ENCODE results near the gene BLID. TPM values are rescaled to one million over a fixed set of nuclear protein-coding genes. Genes with fewer than 3 reads are reported as not detected.

Gene BLID
- total RNA-seq, 1 experiment from 2014 or later = 0.41 TPM

DNA sequence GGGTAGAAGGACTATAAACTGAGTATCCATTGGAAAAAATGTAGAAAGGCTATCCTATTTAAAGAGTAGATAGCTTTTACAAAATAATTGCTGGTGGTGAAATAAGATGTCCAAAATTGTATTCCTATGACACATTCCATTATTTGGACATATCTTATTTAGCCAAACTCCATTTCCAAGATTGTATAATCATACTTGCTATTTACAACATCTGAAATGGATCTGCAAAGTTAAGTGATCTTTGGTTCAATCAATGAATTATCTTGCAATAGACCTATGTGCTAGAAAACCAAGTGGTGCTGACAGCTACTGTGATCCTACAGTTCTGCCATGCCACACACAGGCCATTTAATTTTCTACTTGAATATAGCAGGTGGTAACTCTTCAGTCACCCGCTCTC is 11.0 kb upstream of the BLID start:
- no peak overlapping the region for H3K27ac ChIP-seq (ENCODE audit: low read length)
- ATAC-seq = no peak
- TF ChIP-seq, protein P1, sequence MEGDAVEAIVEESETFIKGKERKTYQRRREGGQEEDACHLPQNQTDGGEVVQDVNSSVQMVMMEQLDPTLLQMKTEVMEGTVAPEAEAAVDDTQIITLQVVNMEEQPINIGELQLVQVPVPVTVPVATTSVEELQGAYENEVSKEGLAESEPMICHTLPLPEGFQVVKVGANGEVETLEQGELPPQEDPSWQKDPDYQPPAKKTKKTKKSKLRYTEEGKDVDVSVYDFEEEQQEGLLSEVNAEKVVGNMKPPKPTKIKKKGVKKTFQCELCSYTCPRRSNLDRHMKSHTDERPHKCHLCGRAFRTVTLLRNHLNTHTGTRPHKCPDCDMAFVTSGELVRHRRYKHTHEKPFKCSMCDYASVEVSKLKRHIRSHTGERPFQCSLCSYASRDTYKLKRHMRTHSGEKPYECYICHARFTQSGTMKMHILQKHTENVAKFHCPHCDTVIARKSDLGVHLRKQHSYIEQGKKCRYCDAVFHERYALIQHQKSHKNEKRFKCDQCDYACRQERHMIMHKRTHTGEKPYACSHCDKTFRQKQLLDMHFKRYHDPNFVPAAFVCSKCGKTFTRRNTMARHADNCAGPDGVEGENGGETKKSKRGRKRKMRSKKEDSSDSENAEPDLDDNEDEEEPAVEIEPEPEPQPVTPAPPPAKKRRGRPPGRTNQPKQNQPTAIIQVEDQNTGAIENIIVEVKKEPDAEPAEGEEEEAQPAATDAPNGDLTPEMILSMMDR (IDR thresholded peaks at IDR 0.05) = no peak
- no peak for TF ChIP-seq POLR2AphosphoS5 (IDR thresholded peaks at IDR 0.05; ENCODE audit: low read depth, low read length)
- TF ChIP-seq, protein P2, sequence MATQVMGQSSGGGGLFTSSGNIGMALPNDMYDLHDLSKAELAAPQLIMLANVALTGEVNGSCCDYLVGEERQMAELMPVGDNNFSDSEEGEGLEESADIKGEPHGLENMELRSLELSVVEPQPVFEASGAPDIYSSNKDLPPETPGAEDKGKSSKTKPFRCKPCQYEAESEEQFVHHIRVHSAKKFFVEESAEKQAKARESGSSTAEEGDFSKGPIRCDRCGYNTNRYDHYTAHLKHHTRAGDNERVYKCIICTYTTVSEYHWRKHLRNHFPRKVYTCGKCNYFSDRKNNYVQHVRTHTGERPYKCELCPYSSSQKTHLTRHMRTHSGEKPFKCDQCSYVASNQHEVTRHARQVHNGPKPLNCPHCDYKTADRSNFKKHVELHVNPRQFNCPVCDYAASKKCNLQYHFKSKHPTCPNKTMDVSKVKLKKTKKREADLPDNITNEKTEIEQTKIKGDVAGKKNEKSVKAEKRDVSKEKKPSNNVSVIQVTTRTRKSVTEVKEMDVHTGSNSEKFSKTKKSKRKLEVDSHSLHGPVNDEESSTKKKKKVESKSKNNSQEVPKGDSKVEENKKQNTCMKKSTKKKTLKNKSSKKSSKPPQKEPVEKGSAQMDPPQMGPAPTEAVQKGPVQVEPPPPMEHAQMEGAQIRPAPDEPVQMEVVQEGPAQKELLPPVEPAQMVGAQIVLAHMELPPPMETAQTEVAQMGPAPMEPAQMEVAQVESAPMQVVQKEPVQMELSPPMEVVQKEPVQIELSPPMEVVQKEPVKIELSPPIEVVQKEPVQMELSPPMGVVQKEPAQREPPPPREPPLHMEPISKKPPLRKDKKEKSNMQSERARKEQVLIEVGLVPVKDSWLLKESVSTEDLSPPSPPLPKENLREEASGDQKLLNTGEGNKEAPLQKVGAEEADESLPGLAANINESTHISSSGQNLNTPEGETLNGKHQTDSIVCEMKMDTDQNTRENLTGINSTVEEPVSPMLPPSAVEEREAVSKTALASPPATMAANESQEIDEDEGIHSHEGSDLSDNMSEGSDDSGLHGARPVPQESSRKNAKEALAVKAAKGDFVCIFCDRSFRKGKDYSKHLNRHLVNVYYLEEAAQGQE (IDR thresholded peaks at IDR 0.05; ENCODE audit: insufficient read depth in 1 of 2, low read depth in 2 of 2, low read length in 1 of 2) = no peak
- no peak for TF ChIP-seq SIN3A (IDR thresholded peaks at IDR 0.05; ENCODE audit: borderline replicate concordance, insufficient read depth, low read depth, low read length)
- no peak for TF ChIP-seq TCF7L2 (IDR thresholded peaks at IDR 0.05; ENCODE audit: low read depth, low read length)
- no TSS peak for BruUV-seq (replicated peaks)
- no peaks in the 10 kb centered on the region; the same call in 1 of the 2 replicates for H3K4me1 ChIP-seq (ENCODE audit: control insufficient read depth, insufficient read depth, low read length)
- no peak for DNase-seq (ENCODE audit: low read depth, low spot score)
- ChIA-PET CTCF (no interaction called here), POLR2A (no interaction called here)
- H3K4me3 ChIP-seq (ENCODE audit: low read depth in 2 of 2, low read length in 2 of 2) = no peak overlapping the region
- no peaks in the 10 kb centered on the region for H3K36me3 ChIP-seq (ENCODE audit: control insufficient read depth, insufficient read depth, low read length)
- in situ Hi-C loops (cut with HindIII; ENCODE audit: low pct_unique_long_range_greater_than_20kb, low sequenced_read_pairs) = no loop called here
- no peaks in the 10 kb centered on the region for H3K27me3 ChIP-seq (ENCODE audit: control insufficient read depth, insufficient read depth, low read length)
- H3K9me3 ChIP-seq (ENCODE audit: control insufficient read depth, insufficient read depth, low read depth, low read length) = no peaks in the 10 kb centered on the region
- intact Hi-C loops (cut with micrococcal nuclease; ENCODE audit: unreplicated experiment) = no loop called here

DNA sequence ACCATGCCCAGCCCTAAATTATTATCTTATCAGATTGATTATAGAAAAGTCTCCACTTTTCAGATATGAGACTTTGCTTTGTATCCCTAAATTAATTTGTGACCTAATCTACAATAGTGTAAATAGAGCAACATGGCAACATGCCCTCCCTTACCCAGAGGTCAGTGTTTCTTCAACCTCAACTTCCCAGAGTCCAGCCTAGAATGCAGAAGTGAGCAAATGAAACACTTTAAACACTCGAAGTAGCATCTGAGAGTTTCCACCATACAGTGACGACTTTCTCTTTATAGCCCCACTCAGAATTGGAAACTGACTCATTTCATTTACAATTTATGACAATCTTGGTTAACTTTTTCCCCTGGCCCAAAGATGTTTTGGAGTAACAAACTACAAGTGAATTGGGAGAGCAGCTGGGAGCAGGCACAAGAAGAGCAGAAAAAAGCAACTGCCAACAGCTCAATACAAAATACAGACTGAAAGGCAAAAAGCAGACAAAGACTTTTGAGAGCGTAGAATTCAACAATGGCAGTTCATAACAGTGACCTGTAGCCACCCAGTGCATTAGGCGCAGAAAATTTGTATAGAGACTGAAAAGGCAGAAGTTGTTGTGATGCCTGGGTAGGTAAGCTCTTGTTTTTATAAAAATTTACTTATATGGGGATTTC is 10.1 kb upstream of the BLID start:
- no peak for TF ChIP-seq SIN3A (IDR thresholded peaks at IDR 0.05; ENCODE audit: borderline replicate concordance, insufficient read depth, low read depth, low read length)
- ChIA-PET CTCF (no interaction called here), POLR2A (no interaction called here)
- H3K27ac ChIP-seq (ENCODE audit: low read length) = no peak overlapping the region
- BruUV-seq (replicated peaks) = no TSS peak
- no peaks in the 10 kb centered on the region; the same call in 1 of the 2 replicates for H3K4me1 ChIP-seq (ENCODE audit: control insufficient read depth, insufficient read depth, low read length)
- no peak overlapping the region for H3K4me3 ChIP-seq (ENCODE audit: low read depth in 2 of 2, low read length in 2 of 2)
- ATAC-seq (no peak), DNase-seq (ENCODE audit: low read depth, low spot score) (no peak)
- H3K36me3 ChIP-seq (ENCODE audit: control insufficient read depth, insufficient read depth, low read length) = no peaks in the 10 kb centered on the region
- H3K9me3 ChIP-seq (ENCODE audit: control insufficient read depth, insufficient read depth, low read depth, low read length) = no peaks in the 10 kb centered on the region
- no peaks in the 10 kb centered on the region for H3K27me3 ChIP-seq (ENCODE audit: control insufficient read depth, insufficient read depth, low read length)
- intact Hi-C loops (cut with micrococcal nuclease; ENCODE audit: unreplicated experiment) = no loop called here
- in situ Hi-C loops (cut with HindIII; ENCODE audit: low pct_unique_long_range_greater_than_20kb, low sequenced_read_pairs) = no loop called here

DNA sequence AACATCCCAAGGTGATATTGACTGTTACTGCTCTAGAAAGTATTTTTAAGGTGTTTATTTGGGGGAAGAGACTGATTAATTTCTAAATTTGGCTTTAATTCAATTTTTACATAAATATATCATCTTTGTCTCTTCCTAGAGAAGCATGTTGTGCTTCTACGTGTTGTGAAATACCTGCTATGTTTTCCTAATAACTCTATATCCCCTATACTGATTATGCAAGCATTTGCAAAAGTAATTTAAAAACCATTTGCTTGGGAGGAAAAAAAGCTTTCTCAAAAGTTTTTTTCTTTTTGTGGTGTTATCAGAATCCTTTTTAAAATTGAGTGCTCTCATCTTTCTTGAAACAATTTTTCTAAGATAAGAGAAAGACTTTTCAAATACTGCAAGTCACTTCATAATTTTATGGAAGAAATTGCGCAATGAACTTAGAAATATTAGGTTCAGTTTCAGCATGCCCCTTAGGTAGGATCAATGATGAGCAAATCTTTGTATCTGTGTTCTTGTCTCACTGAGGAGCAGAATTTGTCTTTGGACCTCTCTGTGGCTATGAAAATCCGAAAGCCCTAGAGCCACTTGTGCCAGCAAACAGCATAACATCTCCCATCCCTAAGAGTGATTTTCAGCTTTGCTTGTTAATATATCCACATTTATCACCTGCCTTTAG is 7.4 kb upstream of the BLID start:
- no peak overlapping the region for H3K27ac ChIP-seq (ENCODE audit: low read length)
- H3K36me3 ChIP-seq (ENCODE audit: control insufficient read depth, insufficient read depth, low read length) = no peaks in the 10 kb centered on the region
- DNase-seq (ENCODE audit: low read depth, low spot score) = no peak
- no peaks in the 10 kb centered on the region; the same call in 1 of the 2 replicates for H3K4me1 ChIP-seq (ENCODE audit: control insufficient read depth, insufficient read depth, low read length)
- BruUV-seq (replicated peaks) = no TSS peak
- TF ChIP-seq, protein P1 (IDR thresholded peaks at IDR 0.05) = no peak
- TF ChIP-seq POLR2AphosphoS5 (IDR thresholded peaks at IDR 0.05; ENCODE audit: low read depth, low read length) = no peak
- no peak for TF ChIP-seq TCF7L2 (IDR thresholded peaks at IDR 0.05; ENCODE audit: low read depth, low read length)
- TF ChIP-seq SIN3A (IDR thresholded peaks at IDR 0.05; ENCODE audit: borderline replicate concordance, insufficient read depth, low read depth, low read length) = no peak
- TF ChIP-seq, protein P2 (IDR thresholded peaks at IDR 0.05; ENCODE audit: insufficient read depth in 1 of 2, low read depth in 2 of 2, low read length in 1 of 2) = no peak
- ChIA-PET CTCF (no interaction called here), POLR2A (no interaction called here)
- ATAC-seq = no peak
- H3K4me3 ChIP-seq (ENCODE audit: low read depth in 2 of 2, low read length in 2 of 2) = no peak overlapping the region
- intact Hi-C loops (cut with micrococcal nuclease; ENCODE audit: unreplicated experiment) = no loop called here
- H3K9me3 ChIP-seq (ENCODE audit: control insufficient read depth, insufficient read depth, low read depth, low read length) = no peaks in the 10 kb centered on the region
- in situ Hi-C loops (cut with HindIII; ENCODE audit: low pct_unique_long_range_greater_than_20kb, low sequenced_read_pairs) = no loop called here
- no peaks in the 10 kb centered on the region for H3K27me3 ChIP-seq (ENCODE audit: control insufficient read depth, insufficient read depth, low read length)

Data from Panc1 (cell line).